BJ (cell line): ENCODE data around the gene FSTL5. TPM values are rescaled to one million over a fixed set of nuclear protein-coding genes. Genes with fewer than 3 reads are reported as not detected.

Experiments used
- CTCF ChIA-PET: fragments of 350-600 bp; formaldehyde crosslinking; extraction: SDS; loops from one replicate; lab custom pipeline; 2021; ENCODE audit warnings: antibody characterized with exemption, inconsistent platforms; lab: Yijun Ruan, JAX
- POLR2A ChIA-PET: fragments of 300-600 bp; sonication (Branson Sonifier 250); formaldehyde crosslinking; extraction: SDS; loops from one replicate; lab custom pipeline; 2021; ENCODE audit warnings: antibody characterized with exemption; lab: Charles Lee
- DNase-seq: peaks from one replicate; pipeline ENCODE4 v3.0.0-alpha.2; 2011; ENCODE audit warnings: low read depth
- H3K27me3 ChIP-seq: 2 replicates; pipeline ENCODE4 v1.6.0; 2011; ENCODE audit warnings: low read length; ENCODE audit not compliant: control insufficient read depth, insufficient read depth
- H3K36me3 ChIP-seq: 2 replicates; pipeline ENCODE4 v1.5.1; 2011; ENCODE audit warnings: low read length; ENCODE audit not compliant: control insufficient read depth, insufficient read depth
- H3K4me3 ChIP-seq: 2 replicates; pipeline ENCODE4 v1.5.1; 2011; ENCODE audit warnings: low read depth, mild to moderate bottlenecking, control low read depth, low read length
- CTCF ChIP-seq: IDR thresholded peaks from 2 replicates; pipeline ENCODE4 v1.5.1; 2011; ENCODE audit warnings: low read depth, mild to moderate bottlenecking, control low read depth, inconsistent platforms, low read length, moderate library complexity; ENCODE audit not compliant: insufficient read depth
- polyA plus RNA-seq: library from polyadenylated mRNA; depleted of rRNA; stranded (reverse); fragments of >200 nt; gene quantifications from 2 replicates; pipeline ENCODE4 v1.2.3, GENCODE V29; 2011

The FSTL5 gene
- polyA plus RNA-seq, 1 experiment: not detected

DNA sequence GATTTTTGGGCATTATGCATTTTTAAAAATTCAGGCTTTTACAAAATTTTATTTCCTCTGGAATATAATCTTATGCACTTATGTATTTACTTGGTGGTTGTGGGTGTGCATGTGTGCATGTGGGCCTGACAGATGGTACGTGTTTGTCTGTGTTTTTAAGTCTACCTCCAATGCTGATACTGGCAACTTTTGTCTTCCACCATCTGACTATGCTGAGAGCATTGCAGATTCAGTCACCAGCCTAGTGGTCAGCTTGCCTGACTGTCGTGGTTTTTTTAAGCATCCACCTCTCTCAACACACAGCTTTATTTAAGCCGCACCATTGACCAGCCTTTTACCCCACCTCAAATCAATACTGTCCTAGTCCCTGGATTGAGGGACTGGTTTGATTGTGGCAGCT, 37.1 kb downstream of the FSTL5 start:
- TF ChIP-seq CTCF: no peak
- no peaks in the 10 kb centered on the region for H3K36me3 ChIP-seq
- ChIA-PET POLR2A (no interaction called here), CTCF (no interaction called here)
- H3K27me3 ChIP-seq: no peaks in the 10 kb centered on the region
- H3K4me3 ChIP-seq: no peak overlapping the region
- DNase-seq: no peak

DNA sequence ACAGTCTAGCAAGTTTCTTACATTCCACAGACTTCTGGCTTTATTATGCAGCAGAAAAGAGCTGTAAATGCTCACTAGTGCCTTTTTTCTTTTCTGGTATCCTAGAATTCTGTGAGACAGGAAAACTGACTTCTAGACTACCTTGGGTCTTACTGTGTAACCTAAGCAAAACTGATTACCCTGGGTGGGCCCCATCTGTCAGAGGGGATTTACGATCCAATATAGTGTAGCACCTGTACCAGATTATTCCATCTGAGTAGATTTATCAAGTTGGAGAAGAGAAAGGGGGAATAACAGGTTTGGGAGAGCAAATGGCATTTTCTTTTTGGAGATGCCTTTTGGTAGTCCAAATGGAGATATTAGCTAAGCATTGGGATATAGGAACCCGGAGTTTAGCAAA, 46.7 kb downstream of the FSTL5 start:
- ChIA-PET POLR2A (no interaction called here), CTCF (no interaction called here)
- no peak for DNase-seq
- H3K4me3 ChIP-seq: no peak overlapping the region
- no peaks in the 10 kb centered on the region for H3K27me3 ChIP-seq
- H3K36me3 ChIP-seq: no peaks in the 10 kb centered on the region
- no peak for TF ChIP-seq CTCF

DNA sequence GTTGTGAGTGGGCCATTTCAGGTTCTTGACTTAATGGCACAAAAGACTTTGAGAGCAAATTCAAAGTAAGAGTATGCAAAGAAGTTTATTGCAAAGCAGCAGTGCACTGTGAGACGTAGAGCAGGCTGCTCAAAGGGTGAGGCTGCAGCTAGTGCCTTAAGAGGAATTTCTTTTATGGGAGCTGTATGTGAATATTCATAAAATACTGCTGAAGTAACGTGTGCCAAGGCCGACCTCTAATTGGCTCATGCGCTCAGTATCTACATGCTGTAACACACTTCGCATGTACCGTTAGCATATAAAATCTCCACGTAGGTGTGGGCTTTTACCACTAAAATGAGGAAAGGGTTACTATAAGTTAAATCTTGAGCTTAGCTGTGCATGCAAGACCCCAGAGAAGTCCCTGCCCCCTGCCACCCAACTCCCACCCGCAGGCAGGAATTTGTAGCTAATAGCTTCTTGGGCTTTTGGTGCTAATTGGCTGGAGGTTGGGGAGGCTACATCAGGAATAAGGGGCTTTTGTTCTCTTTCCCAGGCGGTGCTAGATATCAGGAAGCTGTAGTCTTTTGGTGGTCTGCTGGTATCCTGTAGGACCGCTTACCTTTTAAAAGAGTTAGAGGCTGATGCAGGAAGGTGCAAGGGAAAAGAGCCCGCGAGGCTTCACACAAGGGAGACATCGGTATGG, 47.6 kb downstream of the FSTL5 start:
- CTCF ChIA-PET: no interaction called here
- TF ChIP-seq CTCF: no peak
- Histone ChIP-seq H3K36me3 (no peaks in the 10 kb centered on the region), H3K27me3 (no peaks in the 10 kb centered on the region), H3K4me3 (no peak overlapping the region)
- no peak for DNase-seq
- POLR2A ChIA-PET: no interaction called here

- CTCF ChIA-PET: no interaction called here
Measured at GRCh38 chr4:162115333-162115732, 48.5 kb downstream of the FSTL5 start.

DNA sequence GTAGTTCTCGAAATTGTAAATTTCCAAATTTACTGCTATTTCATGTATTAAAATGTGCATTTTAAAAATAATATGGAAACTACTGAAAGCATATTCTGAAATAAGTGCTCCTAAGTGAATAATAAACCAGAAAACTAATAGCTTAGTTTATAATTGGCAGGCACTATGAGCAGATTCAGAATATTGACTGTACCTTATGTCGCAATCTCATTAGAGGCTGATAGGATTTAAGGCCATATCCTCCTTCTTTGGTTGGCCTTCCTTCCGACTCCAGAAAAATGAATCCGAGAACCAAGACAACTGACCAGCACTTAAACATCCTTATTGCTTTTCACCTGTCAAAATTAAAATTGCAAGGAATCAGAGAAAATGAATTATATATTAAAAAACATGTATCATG, 52.7 kb downstream of the FSTL5 start:
- POLR2A ChIA-PET: no interaction called here
- no peak for DNase-seq
- no peaks in the 10 kb centered on the region for H3K27me3 ChIP-seq
- no peaks in the 10 kb centered on the region for H3K36me3 ChIP-seq
- CTCF ChIA-PET: no interaction called here
- no peak overlapping the region for H3K4me3 ChIP-seq
- no peak for TF ChIP-seq CTCF

More at GRCh38 chr4:162115333-162115732, 48.5 kb downstream of the FSTL5 start:
- no peaks in the 10 kb centered on the region for H3K36me3 ChIP-seq
- DNase-seq: no peak
- POLR2A ChIA-PET: no interaction called here
- no peak overlapping the region for H3K4me3 ChIP-seq
- no peak for TF ChIP-seq CTCF
- H3K27me3 ChIP-seq: no peaks in the 10 kb centered on the region
